ENCODE results near the gene IFNK.

The IFNK gene

DNA sequence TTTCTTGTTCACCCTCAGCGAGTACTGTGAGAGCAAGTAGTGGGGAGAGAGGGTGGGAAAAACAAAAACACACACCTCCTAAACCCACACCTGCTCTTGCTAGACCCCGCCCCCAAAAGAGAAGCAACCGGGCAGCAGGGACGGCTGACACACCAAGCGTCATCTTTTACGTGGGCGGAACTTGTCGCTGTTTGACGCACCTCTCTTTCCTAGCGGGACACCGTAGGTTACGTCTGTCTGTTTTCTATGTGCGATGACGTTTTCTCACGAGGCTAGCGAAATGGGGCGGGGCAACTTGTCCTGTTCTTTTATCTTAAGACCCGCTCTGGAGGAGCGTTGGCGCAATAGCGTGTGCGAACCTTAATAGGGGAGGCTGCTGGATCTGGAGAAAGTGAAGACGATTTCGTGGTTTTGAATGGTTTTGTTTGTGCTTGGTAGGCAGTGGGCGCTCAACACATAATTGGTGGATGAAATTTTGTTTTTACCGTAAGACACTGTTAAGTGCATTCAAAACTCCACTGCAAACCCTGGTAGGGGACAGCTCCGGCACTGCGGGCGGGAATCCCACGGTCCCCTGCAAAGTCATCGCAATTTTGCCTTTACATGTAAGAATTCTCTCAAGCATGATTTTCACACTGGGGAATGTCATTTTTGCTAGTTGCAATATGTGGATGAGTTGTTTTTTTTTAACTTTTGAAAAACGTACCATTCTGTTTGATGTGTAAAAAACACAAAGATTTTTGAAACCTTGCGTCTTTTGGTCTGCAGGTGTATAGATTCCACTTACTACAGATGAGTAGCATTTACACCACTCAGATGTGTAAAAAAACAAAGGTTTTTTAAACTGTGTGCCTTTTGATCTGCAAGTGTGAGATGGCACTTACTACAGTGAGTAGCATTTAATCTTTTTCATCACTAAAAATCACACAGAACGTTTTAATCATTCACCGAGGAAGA, 49.8 kb downstream of the IFNK start:
- peak; percentile 92 to 97 for DNase-seq (ENCODE audit: low read depth in 2 of 2)
